Liver (tissue), 9 donors: ENCODE measurements around the gene BRSK1. TPM values are rescaled to one million over a fixed set of nuclear protein-coding genes. Genes with fewer than 3 reads are reported as not detected.

ENCODE experiments used
- DNase-seq: peaks from one replicate; pipeline ENCODE4 v3.0.0-alpha.2; 2017; ENCODE audit warnings: low spot score
- H3K27ac ChIP-seq, 2 donors: one replicate each; pipeline ENCODE4 v1.7.0; 2013; ENCODE audit warnings: inconsistent platforms in 2 of 2, low read length in 2 of 2, control low read depth in 1 of 2, low read depth in 1 of 2, mild to moderate bottlenecking in 1 of 2
- H3K27me3 ChIP-seq, 4 donors: one replicate each; pipeline versions ENCODE4 v1.6.1 to v1.7.0; 2013; ENCODE audit warnings: low read length in 3 of 4, inconsistent platforms in 1 of 4, mild to moderate bottlenecking in 1 of 4, moderate library complexity in 1 of 4; ENCODE audit not compliant: control insufficient read depth in 4 of 4, insufficient read depth in 4 of 4
- H3K36me3 ChIP-seq, 4 donors: one replicate each; pipeline versions ENCODE4 v1.6.1 to v1.7.0; 2013; ENCODE audit warnings: low read length in 3 of 4, mild to moderate bottlenecking in 3 of 4, low read depth in 1 of 4, moderate library complexity in 1 of 4; ENCODE audit not compliant: control insufficient read depth in 4 of 4, insufficient read depth in 3 of 4
- H3K4me1 ChIP-seq, 4 donors: one replicate each; pipeline versions ENCODE4 v1.6.1 to v1.7.0; 2013; ENCODE audit warnings: low read length in 3 of 4, mild to moderate bottlenecking in 3 of 4, moderate library complexity in 1 of 4; ENCODE audit not compliant: control insufficient read depth in 4 of 4, insufficient read depth in 4 of 4
- H3K4me3 ChIP-seq, 3 donors: one replicate each; pipeline versions ENCODE4 v1.6.1 to v1.7.0; 2013; ENCODE audit warnings: low read length in 3 of 3, control low read depth in 1 of 3, low read depth in 1 of 3, mild to moderate bottlenecking in 1 of 3
- H3K9ac ChIP-seq, 2 donors: one replicate each; pipeline ENCODE4 v1.7.0; 2013; ENCODE audit warnings: low read length in 2 of 2, mild to moderate bottlenecking in 2 of 2, moderate library complexity in 2 of 2, control low read depth in 1 of 2, low read depth in 1 of 2
- H3K9me3 ChIP-seq, 4 donors: one replicate each; pipeline versions ENCODE4 v1.6.1 to v1.7.0; 2013; ENCODE audit warnings: low read length in 3 of 4; ENCODE audit not compliant: control insufficient read depth in 4 of 4
- ATF3 ChIP-seq: IDR thresholded peaks from 2 replicates; pipeline ENCODE4 v1.6.1; 2016; ENCODE audit warnings: antibody characterized with exemption
- CTCF ChIP-seq: fragments of 150-350 bp; IDR thresholded peaks from 2 replicates; pipeline ENCODE4 v1.5.1; 2017; ENCODE audit warnings: improper control_type of control experiment, low read depth, low read length; ENCODE audit not compliant: missing input control
- EGR1 ChIP-seq, 2 donors: IDR thresholded peaks; 2 replicates each; pipeline ENCODE4 v1.6.1; 2016 to 2018; ENCODE audit warnings: antibody characterized with exemption in 2 of 2, low read depth in 2 of 2
- FOXA1 ChIP-seq: IDR thresholded peaks from 2 replicates; pipeline ENCODE4 v1.6.1; 2016; ENCODE audit warnings: antibody characterized with exemption
- FOXA2 ChIP-seq: IDR thresholded peaks from 2 replicates; pipeline ENCODE4 v1.6.1; 2016; ENCODE audit warnings: antibody characterized with exemption
- GABPA ChIP-seq, 2 donors: IDR thresholded peaks in 1 of 2; conservative IDR thresholded peaks in 1 of 2; 2 replicates each; pipeline ENCODE4 v1.6.1; 2016; ENCODE audit warnings: antibody characterized with exemption in 2 of 2, mild to moderate bottlenecking in 1 of 2, moderate library complexity in 1 of 2
- HNF4A ChIP-seq, 2 donors: conservative IDR thresholded peaks; 2 replicates each; pipeline ENCODE4 v1.6.1; 2016; ENCODE audit warnings: antibody characterized with exemption in 2 of 2, mild to moderate bottlenecking in 2 of 2
- HNF4G ChIP-seq: IDR thresholded peaks from 2 replicates; pipeline ENCODE4 v1.6.1; 2016; ENCODE audit warnings: antibody characterized with exemption
- JUND ChIP-seq, 2 donors: IDR thresholded peaks; 2 replicates each; pipeline ENCODE4 v1.6.1; 2016; ENCODE audit warnings: antibody characterized with exemption in 2 of 2
- MAX ChIP-seq: IDR thresholded peaks from 2 replicates; pipeline ENCODE4 v1.6.1; 2016; ENCODE audit warnings: antibody characterized with exemption
- RAD21 ChIP-seq, 2 donors: IDR thresholded peaks; 2 replicates each; pipeline ENCODE4 v1.6.1; 2016; ENCODE audit warnings: antibody characterized with exemption in 2 of 2, mild to moderate bottlenecking in 2 of 2
- RXRA ChIP-seq, 2 donors: IDR thresholded peaks; 2 replicates each; pipeline ENCODE4 v1.6.1; 2017 to 2018; ENCODE audit warnings: antibody characterized with exemption in 2 of 2, mild to moderate bottlenecking in 1 of 2
- SP1 ChIP-seq: IDR thresholded peaks from 2 replicates; pipeline ENCODE4 v1.6.1; 2018; ENCODE audit warnings: antibody characterized with exemption, mild to moderate bottlenecking
- TAF1 ChIP-seq: conservative IDR thresholded peaks from 2 replicates; pipeline ENCODE4 v1.6.1; 2016; ENCODE audit warnings: antibody characterized with exemption, mild to moderate bottlenecking
- YY1 ChIP-seq: IDR thresholded peaks from 2 replicates; pipeline ENCODE4 v1.6.1; 2016; ENCODE audit warnings: antibody characterized with exemption, mild to moderate bottlenecking
- ZBTB33 ChIP-seq: IDR thresholded peaks from 2 replicates; pipeline ENCODE4 v1.6.1; 2016; ENCODE audit warnings: antibody characterized with exemption
- whole genome bisulfite sequencing: extraction: QIAGEN DNeasy Blood & Tissue Kit; methylation state at CpG from one replicate; pipeline ENCODE4 v1.1.7; 2013; 5-methylcytosine and 5-hydroxymethylcytosine counted together
- polyA plus RNA-seq, 2 donors: library from polyadenylated mRNA; stranded (reverse) in 1 of 2; unstranded in 1 of 2; fragments of 200-250 nt in 1 of 2; fragments of >200 nt in 1 of 2; fragmentation: Nextera tagmentation in 1 of 2; extraction: Ambion mirVana in 1 of 2; gene quantifications; one replicate each; pipeline versions ENCODE4 v1.2.1 to v1.2.3, GENCODE V29; 2013 to 2015
- total RNA-seq, 2 donors: library from RNA; depleted of rRNA; stranded (reverse); fragments of >200 nt; gene quantifications; one replicate each; pipeline ENCODE4 v1.2.3, GENCODE V29; 2014
- donor health status: healthy.
- donor health status: healthy.
- donor health status: healthy.
- donor health status: healthy.
- donor health status: healthy.

The BRSK1 gene
- total and polyA plus RNA-seq, 4 donors: 0.10 to 0.65 (median 0.42) TPM; not detected in 1

GRCh38 chr19:55266404-55266803 lies 17.4 kb upstream of the BRSK1 start:
- DNase-seq: no peak
- Histone ChIP-seq H3K9ac (no peak overlapping the region), H3K36me3 (peaks cover 0 to 10% (median 1%) of the 10 kb centered on the region in 4 donors), H3K27me3 (no peaks in the 10 kb centered on the region), H3K9me3 (no peaks in the 10 kb centered on the region), H3K4me3 (no peak overlapping the region), H3K4me1 (no peaks in the 10 kb centered on the region), H3K27ac (no peak overlapping the region)
- 98% methylated on average over 3 of the region's 3 CpGs for WGBS
- no peak for TF ChIP-seq HNF4G
- TF ChIP-seq TAF1: no peak
- no peak for TF ChIP-seq YY1
- no peak for TF ChIP-seq RXRA (IDR thresholded peaks at IDR 0.05)
- no peak for TF ChIP-seq GABPA (IDR thresholded peaks at IDR 0.05 in 1 of 2, conservative IDR thresholded peaks at IDR 0.05 in 1 of 2)
- no peak for TF ChIP-seq MAX
- TF ChIP-seq EGR1 (IDR thresholded peaks at IDR 0.05; ENCODE audit: low read depth in 2 of 2): no peak
- TF ChIP-seq ATF3: no peak
- TF ChIP-seq RAD21 (IDR thresholded peaks at IDR 0.05): no peak
- no peak for TF ChIP-seq FOXA2
- TF ChIP-seq FOXA1: no peak
- no peak for TF ChIP-seq CTCF
- no peak for TF ChIP-seq ZBTB33
- no peak for TF ChIP-seq SP1

GRCh38 chr19:55266840-55267239 lies 17.0 kb upstream of the BRSK1 start:
- no peaks in the 10 kb centered on the region for H3K4me1 ChIP-seq
- 99% methylated on average over 4 of the region's 4 CpGs for WGBS
- peaks cover 0 to 10% (median 1%) of the 10 kb centered on the region in 4 donors for H3K36me3 ChIP-seq
- H3K27me3 ChIP-seq: no peaks in the 10 kb centered on the region
- DNase-seq: no peak
- TF ChIP-seq SP1 (no peak), ZBTB33 (no peak), EGR1 (IDR thresholded peaks at IDR 0.05; ENCODE audit: low read depth in 2 of 2) (no peak), TAF1 (no peak), FOXA1 (no peak), HNF4A (conservative IDR thresholded peaks at IDR 0.05) (no peak), YY1 (no peak), JUND (IDR thresholded peaks at IDR 0.05) (no peak)
- H3K4me3 ChIP-seq: no peak overlapping the region
- H3K27ac ChIP-seq: no peak overlapping the region
- H3K9ac ChIP-seq: no peak overlapping the region
- H3K9me3 ChIP-seq: no peaks in the 10 kb centered on the region
